ENCODE measurements around the gene ZBBX. TPM values are rescaled to one million over a fixed set of nuclear protein-coding genes. Genes with fewer than 3 reads are reported as not detected.
"Not testable (repeated sequence)": the region's sequence is repeated elsewhere in the genome, so short reads cannot be mapped to it uniquely, and the experiment has no call there.

Gene ZBBX
- total and polyA plus RNA-seq, 10 of the 15 experiments (the other 5 are each of a cell fraction or from before 2014, with no cell fraction given): 0.01 to 0.34 (median 0.17) TPM; not detected in 6

GRCh38 chr3:167380004-167380689 is at the start of gene ZBBX (continued):
- TF ChIP-seq ETV6 (conservative IDR thresholded peaks at IDR 0.05 in 1 of 2, IDR thresholded peaks at IDR 0.05 in 1 of 2; ENCODE audit: borderline replicate concordance in 1 of 2, low read depth in 1 of 2): no peak
- TF ChIP-seq STAT1 (conservative IDR thresholded peaks at IDR 0.05): no peak
- TF ChIP-seq ZBTB4 (CRISPR knock-in tag; IDR thresholded peaks at IDR 0.05): no peak
- TF ChIP-seq ZZZ3 (IDR thresholded peaks at IDR 0.05; ENCODE audit: control insufficient read depth, insufficient read length, low read depth): no peak
- TF ChIP-seq IRF5 (IDR thresholded peaks at IDR 0.05; ENCODE audit: borderline replicate concordance): no peak

GRCh38 chr3:167426962-167427361 is 46.9 kb upstream of the ZBBX start:
- in situ Hi-C loops (cut with MboI); H3K4me1 ChIP-seq (ENCODE audit: control insufficient read depth, insufficient read depth, low read length); H2AFZ ChIP-seq (ENCODE audit: control insufficient read depth, low read depth, low read length); H3K9me3 ChIP-seq (replicated peaks; ENCODE audit: control insufficient read depth, insufficient read depth, low read length); intact Hi-C loops (cut with micrococcal nuclease; ENCODE audit: unreplicated experiment); H4K20me1 ChIP-seq (ENCODE audit: control insufficient read depth, insufficient read depth); RAD21 ChIA-PET (ENCODE audit: unreplicated experiment); H3K4me2 ChIP-seq (ENCODE audit: control insufficient read depth, insufficient read depth); FAIRE-seq; BruUV-seq (replicated peaks); H3K4me3 ChIP-seq; H3K36me3 ChIP-seq (ENCODE audit: control insufficient read depth in 2 of 2, insufficient read depth in 2 of 2, low read length in 1 of 2); SMC1A ChIA-PET (ENCODE audit: uncharacterized antibody, unreplicated experiment); CTCF ChIA-PET; H3K79me2 ChIP-seq (ENCODE audit: control insufficient read depth, insufficient read depth, low read length); H3K27ac ChIP-seq (ENCODE audit: control insufficient read depth, insufficient read depth); ATAC-seq; H3K9ac ChIP-seq (ENCODE audit: control insufficient read depth, insufficient read depth, low read length); DNase-seq (ENCODE audit: low read depth, low spot score); H3K27me3 ChIP-seq (replicated peaks in 1 of 2; ENCODE audit: control insufficient read depth in 2 of 2, insufficient read depth in 2 of 2, low read length in 1 of 2): not testable (repeated sequence)
- POLR2A ChIA-PET: interaction anchor here (0.6 kb wide), 1 partner anchor 28 kb away, joined by 3 read pairs; no protein-coding TSS in a partner anchor
- 28% methylated on average over 3 of the region's 3 CpGs for WGBS (ENCODE audit: insufficient coverage, insufficient replicate concordance, low lambda C conversion rate, missing lambda C conversion rate)

GRCh38 chr3:167422396-167422795 is 42.3 kb upstream of the ZBBX start:
- FAIRE-seq; in situ Hi-C loops (cut with MboI); DNase-seq (ENCODE audit: low read depth, low spot score); intact Hi-C loops (cut with micrococcal nuclease; ENCODE audit: unreplicated experiment); H3K4me1 ChIP-seq (ENCODE audit: control insufficient read depth, insufficient read depth, low read length); RAD21 ChIA-PET (ENCODE audit: unreplicated experiment); H3K9ac ChIP-seq (ENCODE audit: control insufficient read depth, insufficient read depth, low read length); BruUV-seq (replicated peaks); H3K79me2 ChIP-seq (ENCODE audit: control insufficient read depth, insufficient read depth, low read length); H3K27ac ChIP-seq (ENCODE audit: control insufficient read depth, insufficient read depth); CTCF ChIA-PET; ATAC-seq; SMC1A ChIA-PET (ENCODE audit: uncharacterized antibody, unreplicated experiment); H4K20me1 ChIP-seq (ENCODE audit: control insufficient read depth, insufficient read depth); H2AFZ ChIP-seq (ENCODE audit: control insufficient read depth, low read depth, low read length); H3K36me3 ChIP-seq (ENCODE audit: control insufficient read depth in 2 of 2, insufficient read depth in 2 of 2, low read length in 1 of 2); POLR2A ChIA-PET; H3K4me2 ChIP-seq (ENCODE audit: control insufficient read depth, insufficient read depth); H3K9me3 ChIP-seq (replicated peaks; ENCODE audit: control insufficient read depth, insufficient read depth, low read length); H3K4me3 ChIP-seq; H3K27me3 ChIP-seq (replicated peaks in 1 of 2; ENCODE audit: control insufficient read depth in 2 of 2, insufficient read depth in 2 of 2, low read length in 1 of 2): not testable (repeated sequence)
- 24% methylated on average over 4 of the region's 4 CpGs for WGBS (ENCODE audit: insufficient coverage, insufficient replicate concordance, low lambda C conversion rate, missing lambda C conversion rate)
